Endothelial cell of umbilical vein (primary cell): ENCODE data around the gene INPP4B.

ENCODE experiments used
- CTCF ChIP-seq, 2 donors: IDR thresholded peaks; 1 replicate in 1 of 2; 2 replicates in 1 of 2; pipeline ENCODE4 v1.5.1; 2011; ENCODE audit warnings: low read length in 2 of 2, mild to moderate bottlenecking in 2 of 2, moderate library complexity in 2 of 2, control low read depth in 1 of 2, inconsistent platforms in 1 of 2, low read depth in 1 of 2; ENCODE audit not compliant: insufficient read depth in 1 of 2; ENCODE audit errors: extremely low read depth in 1 of 2
- EZH2 ChIP-seq: IDR thresholded peaks from 2 replicates; pipeline ENCODE4 v1.6.1; 2012; ENCODE audit warnings: borderline replicate concordance, low read depth, mild to moderate bottlenecking, moderate library complexity, low read length, inconsistent platforms; ENCODE audit not compliant: severe bottlenecking
- FOS ChIP-seq: IDR thresholded peaks from 2 replicates; pipeline ENCODE4 v1.6.1; 2011; ENCODE audit warnings: mild to moderate bottlenecking, low read length, moderate library complexity, borderline replicate concordance; ENCODE audit not compliant: insufficient read depth
- GATA2 ChIP-seq: IDR thresholded peaks from 2 replicates; pipeline ENCODE4 v1.7.0; 2011; ENCODE audit warnings: low read depth, mild to moderate bottlenecking, moderate library complexity, mixed read lengths, low read length; ENCODE audit not compliant: insufficient read length, insufficient read depth
- JUN ChIP-seq: IDR thresholded peaks from 2 replicates; pipeline ENCODE4 v1.6.1; 2011; ENCODE audit warnings: borderline replicate concordance, low read depth; ENCODE audit not compliant: insufficient read length, insufficient read depth
- MAX ChIP-seq: IDR thresholded peaks from 2 replicates; pipeline ENCODE4 v1.6.1; 2011; ENCODE audit not compliant: insufficient read depth, insufficient read length
- MYC ChIP-seq: IDR thresholded peaks from one replicate; pipeline ENCODE4 v1.6.1; 2011; ENCODE audit warnings: mild to moderate bottlenecking, low read depth, low read length
- POLR2A ChIP-seq: IDR thresholded peaks from 2 replicates; pipeline ENCODE4 v1.6.1; 2012; ENCODE audit warnings: low read depth, mild to moderate bottlenecking, control low read depth, low read length
- POLR2AphosphoS5 ChIP-seq: IDR thresholded peaks from 2 replicates; pipeline ENCODE4 v1.6.1; 2012; ENCODE audit warnings: low read depth, mild to moderate bottlenecking, control low read depth, low read length, moderate library complexity; ENCODE audit not compliant: insufficient read depth

- TF ChIP-seq CTCF (IDR thresholded peaks at IDR 0.05; ENCODE audit: extremely low read depth in 1 of 2, insufficient read depth in 1 of 2, low read depth in 1 of 2, low read length in 2 of 2): no peak
- no peak for TF ChIP-seq MAX
- TF ChIP-seq POLR2A: no peak
- no peak for TF ChIP-seq EZH2
- TF ChIP-seq POLR2AphosphoS5: no peak
- TF ChIP-seq GATA2: no peak
- TF ChIP-seq MYC: no peak
- no peak for TF ChIP-seq JUN
- TF ChIP-seq FOS: no peak
Measured at GRCh38 chr4:142532054-142532453, 314.0 kb downstream of the INPP4B start.
